ENCODE data around the gene AR. TPM values are rescaled to one million over a fixed set of nuclear protein-coding genes. Genes with fewer than 3 reads are reported as not detected.

Gene AR
- total RNA-seq, 1 donor from 2014 or later: 1.1 TPM

GRCh38 chrX:67523002-67523681 is 20.7 kb upstream of the AR start:
- DNase-seq (ENCODE audit: low spot score, unreplicated experiment): no peak
- Mint-ChIP-seq H3K9me3 (ENCODE audit: low read depth) (peaks cover 22% of the 10 kb centered on the region), H3K36me3 (ENCODE audit: insufficient read depth) (no peaks in the 10 kb centered on the region), H3K4me3 (ENCODE audit: low read depth) (no peak overlapping the region), H3K4me1 (ENCODE audit: low read depth) (peaks cover 5% of the 10 kb centered on the region), H3K27me3 (no peaks in the 10 kb centered on the region), H3K27ac (no peak overlapping the region)
- no peak for TF ChIP-seq CTCF (IDR thresholded peaks at IDR 0.05; ENCODE audit: unreplicated experiment)

- Mint-ChIP-seq H3K27me3 (no peaks in the 10 kb centered on the region), H3K9me3 (ENCODE audit: low read depth) (peaks cover 18% of the 10 kb centered on the region), H3K27ac (no peak overlapping the region), H3K36me3 (ENCODE audit: insufficient read depth) (no peaks in the 10 kb centered on the region), H3K4me3 (ENCODE audit: low read depth) (no peak overlapping the region), H3K4me1 (ENCODE audit: low read depth) (peaks cover 5% of the 10 kb centered on the region)
- TF ChIP-seq CTCF (IDR thresholded peaks at IDR 0.05; ENCODE audit: unreplicated experiment): no peak
- DNase-seq (ENCODE audit: low spot score, unreplicated experiment): no peak
Observed at GRCh38 chrX:67523932-67524331, 19.9 kb upstream of the AR start.

GRCh38 chrX:67524428-67524827 is 19.4 kb upstream of the AR start:
- H3K9me3 Mint-ChIP-seq (ENCODE audit: low read depth): peaks cover 14% of the 10 kb centered on the region
- no peaks in the 10 kb centered on the region for H3K27me3 Mint-ChIP-seq
- peaks cover 5% of the 10 kb centered on the region for H3K4me1 Mint-ChIP-seq (ENCODE audit: low read depth)
- no peaks in the 10 kb centered on the region for H3K36me3 Mint-ChIP-seq (ENCODE audit: insufficient read depth)
- DNase-seq (ENCODE audit: low spot score, unreplicated experiment): no peak
- no peak for TF ChIP-seq CTCF (IDR thresholded peaks at IDR 0.05; ENCODE audit: unreplicated experiment)
- no peak overlapping the region for H3K27ac Mint-ChIP-seq
- H3K4me3 Mint-ChIP-seq (ENCODE audit: low read depth): no peak overlapping the region

- H3K4me1 Mint-ChIP-seq (ENCODE audit: low read depth): peaks cover 5% of the 10 kb centered on the region
- DNase-seq (ENCODE audit: low spot score, unreplicated experiment): no peak
- H3K36me3 Mint-ChIP-seq (ENCODE audit: insufficient read depth): no peaks in the 10 kb centered on the region
- no peaks in the 10 kb centered on the region for H3K27me3 Mint-ChIP-seq
- no peak for TF ChIP-seq CTCF (IDR thresholded peaks at IDR 0.05; ENCODE audit: unreplicated experiment)
- no peak overlapping the region for H3K4me3 Mint-ChIP-seq (ENCODE audit: low read depth)
- H3K27ac Mint-ChIP-seq: no peak overlapping the region
- peaks cover 13% of the 10 kb centered on the region for H3K9me3 Mint-ChIP-seq (ENCODE audit: low read depth)
Observed at GRCh38 chrX:67524950-67525691, 18.7 kb upstream of the AR start.

GRCh38 chrX:67536564-67536963 is 7.3 kb upstream of the AR start:
- H3K27ac Mint-ChIP-seq: no peak overlapping the region
- no peak overlapping the region for H3K4me3 Mint-ChIP-seq (ENCODE audit: low read depth)
- no peaks in the 10 kb centered on the region for H3K36me3 Mint-ChIP-seq (ENCODE audit: insufficient read depth)
- no peak for TF ChIP-seq CTCF (IDR thresholded peaks at IDR 0.05; ENCODE audit: unreplicated experiment)
- no peak for DNase-seq (ENCODE audit: low spot score, unreplicated experiment)
- peaks cover 2% of the 10 kb centered on the region for H3K27me3 Mint-ChIP-seq
- H3K4me1 Mint-ChIP-seq (ENCODE audit: low read depth): no peaks in the 10 kb centered on the region
- peaks cover 8% of the 10 kb centered on the region for H3K9me3 Mint-ChIP-seq (ENCODE audit: low read depth)

All from progenitor cell of endocrine pancreas (in vitro differentiated cells).